ENCODE data around the gene CASP1. TPM values are rescaled to one million over a fixed set of nuclear protein-coding genes. Genes with fewer than 3 reads are reported as not detected.
A peak's percentile ranks its signal among the peaks of the same experiment; 100 is the strongest.
"Not testable (repeated sequence)": the region's sequence is repeated elsewhere in the genome, so short reads cannot be mapped to it uniquely, and the experiment has no call there.

The CASP1 gene
- total RNA-seq, 2 donors from 2014 or later = 1.3 to 5.4 TPM

GRCh38 chr11:105040703-105041102, 5.8 kb upstream of the CASP1 start:
- H3K27me3 ChIP-seq = no peaks in the 10 kb centered on the region
- DNase-seq = no peak
- H3K36me3 ChIP-seq (replicated peaks in 1 of 2; ENCODE audit: insufficient read depth in 1 of 2, low read depth in 2 of 2) = no peaks in the 10 kb centered on the region
- no peaks in the 10 kb centered on the region for H3K9me3 ChIP-seq
- H3K4me1 ChIP-seq = no peaks in the 10 kb centered on the region
- no peak overlapping the region for H3K27ac ChIP-seq
- no peak overlapping the region for H3K4me3 ChIP-seq
- no peak for TF ChIP-seq POLR2A (IDR thresholded peaks at IDR 0.05)
- no peak for TF ChIP-seq CTCF (IDR thresholded peaks at IDR 0.05)
- 41% methylated on average over 2 of the region's 2 CpGs for WGBS, 2 donors
- ATAC-seq = no peak
- intact Hi-C loops (cut with DNase I) = no loop called here

GRCh38 chr11:105034388-105034787, 556 bp downstream of the CASP1 start:
- WGBS, 2 donors = 57 to 63% methylated on average over 2 of the region's 2 CpGs

GRCh38 chr11:105033781-105034180, 1.2 kb downstream of the CASP1 start:
- ATAC-seq (no peak), DNase-seq (no peak)
- Histone ChIP-seq H3K4me1 (peaks cover 4% of the 10 kb centered on the region), H3K9me3 (no peaks in the 10 kb centered on the region), H3K27me3 (no peaks in the 10 kb centered on the region), H3K36me3 (replicated peaks in 1 of 2; ENCODE audit: insufficient read depth in 1 of 2, low read depth in 2 of 2) (no peaks in the 10 kb centered on the region), H3K27ac (peak overlapping the region in 1 of 4 donors; percentile 5), H3K4me3 (no peak overlapping the region)
- TF ChIP-seq CTCF (IDR thresholded peaks at IDR 0.05) = no peak
- no peak for TF ChIP-seq POLR2A (IDR thresholded peaks at IDR 0.05)
- intact Hi-C loops (cut with DNase I) = no loop called here
- 27 to 43% methylated on average over 1 of the region's 1 CpG for WGBS, 2 donors

More at GRCh38 chr11:105034388-105034787, 556 bp downstream of the CASP1 start:
- H3K4me3 ChIP-seq; intact Hi-C loops (cut with DNase I); H3K27me3 ChIP-seq; H3K4me1 ChIP-seq; ATAC-seq; DNase-seq; H3K9me3 ChIP-seq; H3K36me3 ChIP-seq (replicated peaks in 1 of 2; ENCODE audit: insufficient read depth in 1 of 2, low read depth in 2 of 2): not testable (repeated sequence)
- H3K27ac ChIP-seq = peak overlapping the region in 3 of 4 donors; percentile 16 to 57 (median 57)

- Histone ChIP-seq H3K27me3 (no peaks in the 10 kb centered on the region), H3K9me3 (no peaks in the 10 kb centered on the region), H3K36me3 (replicated peaks in 1 of 2; ENCODE audit: insufficient read depth in 1 of 2, low read depth in 2 of 2) (no peaks in the 10 kb centered on the region), H3K4me1 (peaks cover 4% of the 10 kb centered on the region), H3K27ac (no peak overlapping the region), H3K4me3 (no peak overlapping the region)
- no peak for TF ChIP-seq CTCF (IDR thresholded peaks at IDR 0.05)
- TF ChIP-seq POLR2A (IDR thresholded peaks at IDR 0.05) = no peak
- WGBS, 2 donors = 64 to 79% methylated on average over 3 of the region's 3 CpGs
- DNase-seq (no peak), ATAC-seq (no peak)
- intact Hi-C loops (cut with DNase I) = no loop called here
Observed at GRCh38 chr11:105033343-105033742, 1.6 kb downstream of the CASP1 start.

GRCh38 chr11:105032495-105032894, 2.4 kb downstream of the CASP1 start:
- 78 to 81% methylated on average over 2 of the region's 2 CpGs for WGBS, 2 donors
- no peak for TF ChIP-seq POLR2A (IDR thresholded peaks at IDR 0.05)
- TF ChIP-seq CTCF (IDR thresholded peaks at IDR 0.05) = no peak
- Histone ChIP-seq H3K27ac (no peak overlapping the region), H3K36me3 (replicated peaks in 1 of 2; ENCODE audit: insufficient read depth in 1 of 2, low read depth in 2 of 2) (no peaks in the 10 kb centered on the region), H3K4me3 (no peak overlapping the region), H3K4me1 (peaks cover 4% of the 10 kb centered on the region), H3K27me3 (no peaks in the 10 kb centered on the region), H3K9me3 (no peaks in the 10 kb centered on the region)
- intact Hi-C loops (cut with DNase I) = no loop called here
- ATAC-seq (no peak), DNase-seq (no peak)
